ENCODE measurements around the gene C16orf95.

- TF ChIP-seq CTCF (IDR thresholded peaks at IDR 0.05) (no peak), POLR2A (IDR thresholded peaks at IDR 0.05) (no peak)
Observed at GRCh38 chr16:87333581-87334331, 16.6 kb upstream of the C16orf95 start.

Data from prostate gland (tissue), 2 donors.